ENCODE measurements around the gene PLAAT3.
"Not testable (repeated sequence)": the region's sequence is repeated elsewhere in the genome, so short reads cannot be mapped to it uniquely, and the experiment has no call there.

Gene PLAAT3

GRCh38 chr11:63547061-63547460 lies 67.2 kb downstream of the PLAAT3 start:
- no peak overlapping the region for H3K4me3 ChIP-seq (ENCODE audit: low read depth, low read length)

DNA sequence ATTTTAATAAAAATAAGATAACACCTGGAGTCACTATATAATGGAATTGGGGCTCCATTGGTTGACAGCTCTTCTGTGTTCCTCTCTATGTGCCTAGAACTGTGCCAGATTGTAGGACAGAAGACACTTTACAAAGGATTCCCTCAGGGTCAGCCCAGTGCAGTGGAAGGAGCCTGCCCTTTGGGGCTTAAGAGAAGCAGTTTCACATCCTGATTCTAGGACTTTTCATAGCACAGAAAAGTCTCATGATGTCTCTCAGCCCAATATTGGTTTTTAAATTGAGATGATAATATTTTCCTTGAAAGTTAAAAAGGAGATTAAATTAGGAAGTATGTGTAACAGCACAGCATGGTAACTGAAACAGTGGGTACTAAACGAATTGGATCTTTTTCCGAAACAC lies 70.5 kb downstream of the PLAAT3 start:
- H3K4me3 ChIP-seq (ENCODE audit: low read depth, low read length) = no peak overlapping the region

DNA sequence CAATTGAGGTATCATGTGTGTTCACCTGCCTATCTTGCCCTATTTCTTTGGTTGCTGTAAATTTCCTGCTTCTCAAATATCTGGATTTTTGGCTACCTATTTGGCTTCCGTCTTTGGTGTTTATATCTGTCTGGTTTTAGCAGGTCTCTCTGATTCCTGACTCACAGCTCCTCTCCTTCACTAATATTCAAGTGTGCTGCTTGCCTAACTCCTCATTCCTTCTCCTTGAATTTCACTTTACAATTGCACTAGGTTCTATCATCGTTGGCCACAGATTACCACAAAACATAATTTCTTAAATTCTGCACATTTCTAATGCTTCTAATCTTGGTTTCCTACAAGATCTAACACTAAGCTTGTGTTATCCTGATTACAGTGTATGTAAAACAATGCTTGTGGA lies 71.7 kb downstream of the PLAAT3 start:
- H3K4me3 ChIP-seq (ENCODE audit: low read depth, low read length) = not testable (repeated sequence)

DNA sequence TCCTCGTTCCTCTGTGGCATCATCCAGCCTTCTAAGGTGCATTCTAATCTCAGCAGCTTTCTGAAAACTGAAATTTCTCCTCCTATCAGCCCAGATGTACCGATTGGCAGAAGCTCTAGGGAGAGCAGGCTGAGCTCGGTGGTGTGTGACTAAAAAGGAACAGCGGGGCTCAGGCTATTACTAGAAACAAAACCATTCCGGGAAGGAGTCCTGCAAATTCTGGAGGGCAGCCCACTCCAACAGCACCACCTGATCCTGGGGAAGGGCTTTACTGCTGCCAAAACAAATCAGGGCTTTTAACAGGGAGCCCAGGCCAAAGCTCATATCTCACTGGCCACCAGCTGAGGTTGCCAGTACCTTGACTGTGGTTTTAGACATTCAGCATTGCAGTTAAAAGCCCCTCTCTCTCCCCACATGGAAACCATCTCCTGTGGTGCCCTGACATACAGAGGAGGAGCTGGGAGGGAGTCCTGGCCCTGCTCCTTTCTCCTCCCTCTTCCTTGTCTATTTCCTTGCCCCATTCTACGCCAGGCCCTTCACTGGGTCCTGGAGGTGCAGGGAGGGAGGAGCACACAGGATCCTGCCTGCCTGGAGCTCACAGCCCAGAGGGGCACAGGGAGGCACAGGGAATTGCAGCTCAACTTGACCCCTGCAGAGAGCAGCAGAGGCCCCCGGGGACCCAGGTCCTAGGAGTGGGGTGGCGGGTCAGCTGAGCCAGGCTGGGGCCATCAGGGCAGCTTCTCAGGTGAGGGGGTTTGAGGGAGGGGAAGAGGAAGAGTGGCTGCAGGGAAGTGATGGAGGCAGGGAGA lies 76.7 kb downstream of the PLAAT3 start:
- no peak overlapping the region for H3K4me3 ChIP-seq (ENCODE audit: low read depth, low read length)

DNA sequence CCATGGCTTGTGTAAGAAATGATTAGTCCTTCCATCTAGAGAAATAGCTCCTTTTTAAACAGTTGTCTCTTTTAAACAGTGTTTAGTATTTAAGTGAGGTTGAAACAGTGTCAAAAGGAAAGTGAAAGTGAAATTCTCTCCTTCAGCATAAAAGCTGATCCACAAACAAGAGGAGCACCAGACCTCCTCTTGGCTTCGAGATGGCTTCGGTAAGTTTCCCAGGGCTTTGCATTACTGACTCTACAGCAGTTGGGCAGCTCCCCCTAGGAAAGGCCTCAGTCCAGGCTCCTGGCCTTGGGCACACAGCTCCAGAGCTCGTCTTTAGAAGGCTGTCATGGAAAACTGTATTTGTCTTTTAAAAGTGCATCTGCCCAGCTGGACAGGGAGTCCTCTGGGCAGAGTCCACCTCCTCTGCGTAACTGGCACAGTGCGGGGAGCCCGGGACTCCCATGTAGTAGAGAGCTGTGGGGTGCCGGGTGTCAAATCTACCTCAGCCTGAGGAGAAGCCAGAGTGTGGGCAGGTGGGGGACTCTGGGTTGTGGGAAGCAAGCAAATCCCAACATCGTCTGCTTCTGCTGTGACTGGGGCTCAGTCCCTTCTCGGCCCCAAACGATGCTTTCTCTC lies 77.5 kb downstream of the PLAAT3 start, which contains the start of gene PLAAT4:
TSS of gene PLAAT4 (plus strand) at position 140 of the 624 bp plus-strand sequence. CDS start at position 201, 61 bp downstream.
- no peak within 1 kb of the TSS for H3K4me3 ChIP-seq (ENCODE audit: low read depth, low read length)

- H3K4me3 ChIP-seq (ENCODE audit: low read depth, low read length) = no peak overlapping the region
These were observed 78.5 kb downstream of the PLAAT3 start for GRCh38 chr11:63535734-63536133.

GRCh38 chr11:63534895-63535461 lies 79.3 kb downstream of the PLAAT3 start:
- no peak overlapping the region for H3K4me3 ChIP-seq (ENCODE audit: low read depth, low read length)

- no peak overlapping the region for H3K4me3 ChIP-seq (ENCODE audit: low read depth, low read length)
These were observed 80.2 kb downstream of the PLAAT3 start for GRCh38 chr11:63534076-63534475.

DNA sequence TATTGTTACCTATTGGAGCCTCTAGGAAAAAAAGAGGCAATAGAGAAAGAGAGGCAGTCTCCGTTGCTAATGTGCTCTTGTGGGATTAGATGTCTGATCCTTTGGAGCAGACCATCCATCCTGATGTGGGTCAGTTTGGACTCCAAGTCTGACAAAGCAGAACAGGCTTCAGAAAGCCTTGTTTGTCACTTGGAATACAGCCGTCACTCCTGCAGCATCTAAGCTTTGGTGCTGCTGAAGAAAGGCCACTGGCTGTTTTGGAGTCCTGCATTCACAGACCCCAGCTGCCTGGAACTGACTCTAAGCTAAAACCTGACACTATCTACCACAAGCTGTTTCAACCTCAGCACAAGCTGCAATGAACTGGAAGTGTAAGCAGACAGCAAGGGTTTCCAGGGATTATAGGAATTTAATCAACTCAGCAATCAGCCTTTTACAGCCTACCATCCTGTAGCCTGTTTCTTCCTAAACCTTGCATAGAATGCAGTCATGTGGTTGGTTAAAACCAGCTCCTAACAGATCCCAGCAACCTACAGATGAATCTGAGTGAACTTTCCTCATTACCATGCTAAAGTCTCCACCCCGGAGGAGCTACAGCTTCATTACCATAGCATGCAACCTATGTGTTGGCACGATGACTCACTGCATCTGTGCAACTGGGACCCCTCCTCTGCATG lies 81.3 kb downstream of the PLAAT3 start:
- no peak overlapping the region for H3K4me3 ChIP-seq (ENCODE audit: low read depth, low read length)

- no peak overlapping the region for H3K4me3 ChIP-seq (ENCODE audit: low read depth, low read length)
These were observed 82.1 kb downstream of the PLAAT3 start for GRCh38 chr11:63532117-63532516.

DNA sequence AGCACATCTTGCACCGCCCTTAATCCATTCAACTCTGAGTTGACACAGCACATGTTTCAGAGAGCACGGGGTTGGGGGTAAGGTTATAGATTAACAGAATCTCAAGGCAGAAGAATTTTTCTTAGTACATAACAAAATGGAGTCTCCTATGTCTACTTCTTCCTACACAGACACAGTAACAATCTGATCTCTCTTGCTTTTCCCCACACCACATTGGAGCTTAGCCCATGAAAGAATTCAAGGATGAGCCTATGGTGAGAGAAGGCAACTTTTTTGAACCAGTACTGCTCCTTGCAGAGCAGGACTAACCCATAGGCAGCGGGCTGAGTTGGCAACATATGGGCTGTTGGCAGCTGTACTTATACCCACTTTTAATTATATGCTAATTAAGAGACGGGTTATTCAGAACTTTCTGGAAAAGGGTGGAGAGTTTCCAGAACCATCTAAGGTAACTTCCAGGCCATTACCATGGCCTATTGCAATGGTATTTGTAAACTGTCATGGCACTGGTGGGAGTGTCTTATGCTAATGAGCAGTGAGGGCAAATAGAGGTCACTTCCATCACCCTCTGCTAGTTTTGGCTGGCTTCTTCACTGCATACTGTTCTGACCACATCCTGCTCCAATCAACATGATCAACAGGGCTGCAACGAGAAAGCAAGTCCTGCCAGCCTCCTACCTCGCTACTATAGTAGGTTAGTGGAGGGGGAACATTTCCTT lies 83.0 kb downstream of the PLAAT3 start:
- H3K4me3 ChIP-seq (ENCODE audit: low read depth, low read length) = not testable (repeated sequence)

DNA sequence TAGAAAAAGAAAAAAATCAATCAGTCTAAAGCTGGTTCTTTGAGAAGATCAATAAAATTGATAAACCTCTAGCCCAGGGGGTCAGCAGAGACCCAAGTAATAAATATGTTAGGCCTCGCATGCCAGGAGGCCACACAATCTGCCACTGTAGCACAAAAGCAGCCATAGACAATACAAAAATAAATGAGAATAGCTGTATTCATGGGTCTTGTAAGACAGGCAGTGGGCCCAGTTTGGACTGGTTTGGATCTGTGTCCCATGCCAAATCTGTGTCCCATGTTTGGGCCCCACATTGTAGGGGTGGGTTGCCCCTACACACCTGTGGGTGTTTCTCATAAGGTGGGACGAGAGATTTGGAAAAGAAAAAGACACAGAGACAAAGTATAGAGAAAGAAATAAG lies 84.2 kb downstream of the PLAAT3 start:
- no peak overlapping the region for H3K4me3 ChIP-seq (ENCODE audit: low read depth, low read length)

- not testable (repeated sequence) for H3K4me3 ChIP-seq (ENCODE audit: low read depth, low read length)
These were observed 84.9 kb downstream of the PLAAT3 start for GRCh38 chr11:63529373-63529772.

DNA sequence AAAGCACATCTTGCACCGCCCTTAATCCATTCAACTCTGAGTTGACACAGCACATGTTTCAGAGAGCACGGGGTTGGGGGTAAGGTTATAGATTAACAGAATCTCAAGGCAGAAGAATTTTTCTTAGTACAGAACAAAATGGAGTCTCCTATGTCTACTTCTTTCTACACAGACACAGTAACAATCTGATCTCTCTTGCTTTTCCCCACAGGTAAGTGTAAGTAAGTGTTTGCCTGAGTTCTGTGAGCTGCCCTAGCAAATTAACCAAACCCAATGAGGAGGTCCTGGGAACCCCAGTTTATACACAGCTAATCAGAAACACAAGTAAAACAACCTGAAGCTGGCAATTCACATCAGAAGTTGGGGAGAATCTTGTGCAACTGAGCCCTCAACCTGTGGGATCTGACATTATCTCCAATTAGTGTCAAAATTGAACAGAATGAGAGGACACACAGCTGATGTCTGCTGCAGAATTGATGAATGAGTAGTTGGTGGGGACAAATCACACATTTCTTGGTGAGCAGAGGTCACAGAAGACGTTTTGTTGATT lies 85.4 kb downstream of the PLAAT3 start:
- not testable (repeated sequence) for H3K4me3 ChIP-seq (ENCODE audit: low read depth, low read length)

DNA sequence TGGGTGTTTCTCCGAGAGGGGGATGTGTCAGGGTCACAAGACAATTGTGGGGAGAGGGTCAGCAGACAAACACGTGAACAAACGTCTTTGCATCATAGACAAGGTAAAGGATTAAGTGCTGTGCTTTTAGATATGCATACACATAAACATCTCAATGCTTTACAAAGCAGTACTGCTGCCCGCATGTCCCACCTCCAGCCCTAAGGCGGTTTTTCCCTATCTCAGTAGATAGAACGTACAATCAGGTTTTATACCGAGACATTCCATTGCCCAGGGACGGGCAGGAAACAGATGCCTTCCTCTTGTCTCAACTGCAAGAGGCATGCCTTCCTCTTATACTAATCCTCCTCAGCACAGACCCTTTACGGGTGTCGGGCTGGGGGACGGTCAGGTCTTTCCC lies 86.1 kb downstream of the PLAAT3 start:
- H3K4me3 ChIP-seq (ENCODE audit: low read depth, low read length) = not testable (repeated sequence)

GRCh38 chr11:63527667-63528066 lies 86.6 kb downstream of the PLAAT3 start:
- no peak overlapping the region for H3K4me3 ChIP-seq (ENCODE audit: low read depth, low read length)

Data from iPS-11a (cell line).